Measurements from ENCODE around the gene GNAI3.

The GNAI3 gene

DNA sequence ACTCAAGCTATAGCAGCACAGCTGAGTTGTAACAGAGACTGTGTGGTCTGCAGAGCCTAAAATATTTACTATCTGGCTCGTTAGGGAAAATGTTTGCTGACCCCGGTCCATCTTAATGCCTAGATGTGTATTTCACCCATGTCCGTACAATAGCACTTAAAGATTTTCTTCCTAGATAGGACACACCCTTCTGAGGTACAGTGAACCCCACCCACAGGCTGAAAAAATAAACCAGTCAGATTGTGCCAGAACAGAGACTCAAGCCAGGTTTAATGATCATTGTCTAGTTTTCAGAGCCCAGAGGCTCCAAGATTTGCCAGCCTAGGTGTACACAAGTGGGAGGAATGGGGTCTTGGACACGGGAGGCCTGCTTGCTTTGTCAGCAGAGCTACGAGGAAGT is 44.5 kb upstream of the GNAI3 start:
- DNase-seq (ENCODE audit: low read depth) = no peak
- H3K4me3 ChIP-seq (ENCODE audit: low read length) = no peak overlapping the region
- TF ChIP-seq, protein P1, sequence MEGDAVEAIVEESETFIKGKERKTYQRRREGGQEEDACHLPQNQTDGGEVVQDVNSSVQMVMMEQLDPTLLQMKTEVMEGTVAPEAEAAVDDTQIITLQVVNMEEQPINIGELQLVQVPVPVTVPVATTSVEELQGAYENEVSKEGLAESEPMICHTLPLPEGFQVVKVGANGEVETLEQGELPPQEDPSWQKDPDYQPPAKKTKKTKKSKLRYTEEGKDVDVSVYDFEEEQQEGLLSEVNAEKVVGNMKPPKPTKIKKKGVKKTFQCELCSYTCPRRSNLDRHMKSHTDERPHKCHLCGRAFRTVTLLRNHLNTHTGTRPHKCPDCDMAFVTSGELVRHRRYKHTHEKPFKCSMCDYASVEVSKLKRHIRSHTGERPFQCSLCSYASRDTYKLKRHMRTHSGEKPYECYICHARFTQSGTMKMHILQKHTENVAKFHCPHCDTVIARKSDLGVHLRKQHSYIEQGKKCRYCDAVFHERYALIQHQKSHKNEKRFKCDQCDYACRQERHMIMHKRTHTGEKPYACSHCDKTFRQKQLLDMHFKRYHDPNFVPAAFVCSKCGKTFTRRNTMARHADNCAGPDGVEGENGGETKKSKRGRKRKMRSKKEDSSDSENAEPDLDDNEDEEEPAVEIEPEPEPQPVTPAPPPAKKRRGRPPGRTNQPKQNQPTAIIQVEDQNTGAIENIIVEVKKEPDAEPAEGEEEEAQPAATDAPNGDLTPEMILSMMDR (IDR thresholded peaks at IDR 0.05; ENCODE audit: insufficient read depth, low read depth, low read length, missing control alignments) = no peak

DNA sequence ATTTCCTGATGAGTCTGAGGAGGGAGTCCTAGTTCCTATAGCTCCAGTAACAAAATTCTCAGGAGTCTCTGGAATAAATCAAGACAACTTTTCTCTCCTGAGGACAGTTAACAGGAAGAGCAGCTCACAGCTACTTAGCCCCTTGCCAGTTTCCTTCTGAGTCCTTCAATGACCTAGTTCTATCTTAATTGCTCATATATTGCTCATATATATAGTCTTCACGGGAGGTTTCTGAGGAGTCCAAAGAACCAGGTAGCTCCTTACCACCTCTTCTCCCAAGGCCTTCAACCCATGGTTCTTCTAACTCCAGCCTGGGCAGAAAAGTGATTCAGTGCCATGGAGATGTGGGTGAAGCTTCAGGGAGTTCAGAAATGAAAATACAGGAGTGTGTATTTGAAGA is 43.4 kb upstream of the GNAI3 start:
- no peak overlapping the region for H3K4me3 ChIP-seq (ENCODE audit: low read length)
- no peak for DNase-seq (ENCODE audit: low read depth)
- TF ChIP-seq, protein P1 (IDR thresholded peaks at IDR 0.05; ENCODE audit: insufficient read depth, low read depth, low read length, missing control alignments) = no peak

DNA sequence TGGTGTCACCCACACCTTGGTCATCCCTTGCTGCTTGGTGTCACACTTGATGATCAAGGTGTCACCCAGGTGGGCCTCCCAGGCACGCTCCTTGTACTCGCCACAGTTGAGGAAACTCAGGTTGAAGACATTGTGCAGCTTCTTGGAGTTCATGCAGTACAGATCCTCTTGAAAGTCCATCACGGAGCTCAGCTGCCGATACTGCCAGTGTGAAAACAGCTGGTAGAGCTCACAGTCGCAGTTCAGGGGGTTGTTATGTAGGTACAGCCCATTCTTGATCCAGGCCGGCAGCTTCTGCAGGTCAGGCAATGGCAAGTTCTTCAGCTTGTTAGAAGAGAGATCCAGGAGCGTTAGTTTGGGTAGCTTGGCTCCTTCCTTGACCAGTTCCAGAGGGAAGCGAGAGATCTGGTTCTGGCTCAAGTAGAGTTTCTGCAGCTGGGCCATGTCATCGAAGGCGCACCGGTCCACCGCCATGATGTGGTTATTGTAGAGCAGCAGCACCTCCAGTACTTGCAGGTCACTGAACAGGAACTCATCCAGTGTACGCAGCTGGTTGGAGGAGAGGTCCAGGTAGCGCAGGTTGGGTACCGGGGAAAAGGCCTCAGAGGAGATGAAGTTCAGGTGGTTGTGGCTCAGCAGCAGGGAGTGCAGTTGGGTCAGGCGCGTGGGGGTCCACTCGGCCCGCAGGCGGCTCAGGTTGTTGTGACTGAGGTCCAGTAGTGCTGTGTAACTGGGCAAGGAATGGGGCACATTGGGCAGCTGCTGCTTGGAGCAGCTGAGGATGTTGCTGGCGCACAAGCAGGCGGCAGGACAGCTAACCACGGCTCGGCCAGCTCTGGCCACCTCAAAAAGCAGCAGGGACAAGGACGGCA is 40.2 kb upstream of the GNAI3 start:
- TF ChIP-seq, protein P1 (IDR thresholded peaks at IDR 0.05; ENCODE audit: insufficient read depth, low read depth, low read length, missing control alignments) = no peak
- no peak for DNase-seq (ENCODE audit: low read depth)

DNA sequence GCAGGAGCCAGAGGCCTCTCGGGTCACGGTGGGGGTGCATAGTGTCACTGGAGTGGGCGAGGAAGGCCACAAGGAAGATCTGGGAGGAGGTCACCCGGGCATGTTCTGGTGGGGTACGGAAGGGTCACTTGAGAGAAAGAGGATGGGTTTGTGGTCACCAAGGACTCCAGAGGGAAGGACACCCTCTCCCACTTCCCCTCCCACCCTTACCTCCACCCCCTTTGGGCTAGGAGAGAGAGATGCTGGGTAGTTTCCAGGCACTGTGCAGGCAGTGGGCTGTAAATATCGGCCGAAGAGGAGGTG is 39.6 kb upstream of the GNAI3 start:
- no peak for DNase-seq (ENCODE audit: low read depth)
- peak overlapping the region; percentile 60 for H3K4me3 ChIP-seq (ENCODE audit: low read length)
- TF ChIP-seq, protein P1 (IDR thresholded peaks at IDR 0.05; ENCODE audit: insufficient read depth, low read depth, low read length, missing control alignments) = no peak

More for the DNA sequence above, 40.2 kb upstream of the GNAI3 start:
- H3K4me3 ChIP-seq (ENCODE audit: low read length) = no peak overlapping the region

DNA sequence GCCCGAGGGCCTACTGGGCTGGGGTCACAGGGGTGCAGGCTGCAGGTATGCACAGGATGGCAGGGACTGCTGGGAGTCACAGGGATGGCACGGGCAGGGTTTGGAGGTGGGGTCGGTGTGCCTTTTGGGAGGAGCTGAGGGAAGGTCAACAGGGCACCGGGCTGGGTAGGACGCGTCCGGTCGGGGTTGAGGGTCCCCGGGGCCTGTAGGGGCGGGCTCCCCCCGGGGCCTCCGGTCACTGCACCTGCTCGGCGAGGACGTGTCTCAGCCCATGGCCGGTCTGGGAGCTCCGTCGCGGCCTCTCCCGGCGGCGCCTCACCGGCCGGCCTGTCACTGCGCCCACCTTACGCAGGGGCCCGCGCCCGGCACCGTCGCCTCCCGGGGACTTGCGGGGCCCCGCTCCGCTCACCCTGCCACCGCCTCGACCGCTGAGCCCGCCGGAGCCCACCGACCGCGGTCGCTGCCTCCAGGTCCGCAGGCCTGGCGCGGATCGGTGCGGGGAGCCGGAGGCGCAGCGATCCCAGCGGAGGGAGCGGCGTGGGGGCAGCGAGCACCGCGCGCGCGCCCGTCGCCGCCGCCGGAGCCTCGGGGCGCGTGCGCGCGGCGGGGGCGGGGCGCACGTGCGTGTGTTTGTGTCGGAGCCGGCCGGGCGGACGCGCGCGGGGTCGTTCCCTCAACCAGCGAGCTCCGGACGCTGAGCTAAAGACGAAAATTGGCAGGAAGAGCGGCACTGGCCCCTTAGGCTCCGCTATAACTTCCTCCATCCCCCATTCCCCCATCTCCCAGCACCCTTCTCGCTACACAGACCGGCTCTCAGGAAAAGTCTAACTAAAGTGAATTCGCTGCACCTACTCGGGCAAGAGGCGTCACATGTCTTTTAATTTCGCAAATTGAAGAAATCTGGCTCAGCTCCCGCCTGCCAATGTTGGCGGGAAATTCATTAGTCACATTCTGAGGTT is 39.0 kb upstream of the GNAI3 start, which contains the start of gene AMIGO1:
Gene AMIGO1 (minus strand): TSS at position 552 of the 959 bp plus-strand sequence. CDS start 815 bp downstream, outside the sequence.
- peak; percentile 49 for DNase-seq (ENCODE audit: low read depth)
- TF ChIP-seq, protein P1 (IDR thresholded peaks at IDR 0.05; ENCODE audit: insufficient read depth, low read depth, low read length, missing control alignments) = no peak
- H3K4me3 ChIP-seq (ENCODE audit: low read length) = peak within 1 kb of the TSS; percentile 60

DNA sequence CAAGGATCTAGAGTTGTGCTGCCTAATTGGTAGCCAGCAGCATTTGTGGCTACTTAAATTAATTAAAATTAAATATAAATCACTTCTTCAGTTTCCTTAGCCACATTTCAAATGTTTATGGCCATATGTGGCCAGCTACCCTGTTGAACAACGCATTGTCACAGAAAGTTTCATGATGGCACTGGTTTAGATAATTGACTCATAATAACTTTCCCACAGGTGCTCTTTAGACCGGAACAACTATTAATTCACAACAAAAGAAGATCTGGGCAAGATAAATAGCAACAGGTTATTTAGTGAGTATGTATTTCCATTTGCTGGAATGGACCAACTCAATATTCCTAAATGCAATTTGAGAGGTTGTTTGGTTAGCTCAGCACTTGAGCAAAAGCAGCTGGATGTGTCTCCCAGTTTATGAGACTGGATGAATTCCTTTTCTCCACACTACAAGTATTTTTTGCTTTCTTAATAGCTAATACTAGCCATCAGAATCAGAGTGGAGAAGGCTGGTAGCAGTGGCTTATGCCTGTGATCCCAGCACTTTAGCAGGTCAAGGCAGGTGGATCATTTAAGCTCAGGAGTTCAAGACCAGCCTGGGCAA is 35.2 kb upstream of the GNAI3 start:
- no peak for DNase-seq (ENCODE audit: low read depth)
- TF ChIP-seq, protein P1 (IDR thresholded peaks at IDR 0.05; ENCODE audit: insufficient read depth, low read depth, low read length, missing control alignments) = no peak

More for the DNA sequence above, 35.2 kb upstream of the GNAI3 start:
- H3K4me3 ChIP-seq (ENCODE audit: low read length) = no peak overlapping the region
